Heart right ventricle (tissue), 16 donors: ENCODE results near the gene AFG1L. TPM values are rescaled to one million over a fixed set of nuclear protein-coding genes. Genes with fewer than 3 reads are reported as not detected.

Source experiments
- ATAC-seq, 8 donors: fragments of 200-7000 bp; cut with Tn5 transposase; one replicate each; pipeline ENCODE4 v1.9.1; 2020; ENCODE audit warnings: mild to moderate bottlenecking in 8 of 8, moderate library complexity in 8 of 8, moderate number of reproducible peaks in 1 of 8
- DNase-seq, 2 donors: peaks; one replicate each; pipeline ENCODE4 v3.0.0-alpha.2; 2020
- H3K27ac ChIP-seq, 10 donors: fragments of 200-600 bp; sonication (generic) in 2 of 10; one replicate each; pipeline versions ENCODE4 v1.5.0 to v1.8.0; 2020 to 2022; ENCODE audit warnings: mild to moderate bottlenecking in 3 of 10
- H3K27me3 ChIP-seq, 7 donors: fragments of 200-600 bp; one replicate each; pipeline ENCODE4 v1.8.0; 2021 to 2022; ENCODE audit warnings: mild to moderate bottlenecking in 2 of 7
- H3K36me3 ChIP-seq, 9 donors: fragments of 200-600 bp; sonication (generic) in 1 of 9; one replicate each; pipeline versions ENCODE4 v1.5.0 to v1.8.0; 2020 to 2022; ENCODE audit warnings: mild to moderate bottlenecking in 2 of 9
- H3K4me1 ChIP-seq, 9 donors: fragments of 200-600 bp; sonication (generic) in 1 of 9; one replicate each; pipeline versions ENCODE4 v1.5.0 to v1.8.0; 2020 to 2022; ENCODE audit warnings: mild to moderate bottlenecking in 4 of 9
- H3K4me3 ChIP-seq, 10 donors: fragments of 200-600 bp; sonication (generic) in 2 of 10; one replicate each; pipeline versions ENCODE4 v1.5.0 to v1.8.0; 2020 to 2022; ENCODE audit warnings: mild to moderate bottlenecking in 7 of 10, moderate library complexity in 2 of 10
- H3K9me3 ChIP-seq, 11 donors: fragments of 200-600 bp in 10 of 11; sonication (generic) in 2 of 11; one replicate each; pipeline versions ENCODE4 v1.5.0 to v1.8.0; 2013 to 2022; ENCODE audit warnings: mild to moderate bottlenecking in 2 of 11, control low read depth in 1 of 11, moderate library complexity in 1 of 11
- WGBS, 2 donors: extraction: QIAGEN DNeasy Blood & Tissue Kit; methylation state at CpG; one replicate each; pipeline ENCODE4 v1.1.7; 2013; ENCODE audit warnings: inconsistent platforms in 1 of 2; 5-methylcytosine and 5-hydroxymethylcytosine counted together
- intact Hi-C, 10 donors: fragments of 100-400 bp; cut with DNase I; formaldehyde crosslinking; loops; one replicate each; pipeline versions ENCODE4 v1.11.1 to v1.14.2; 2022
- polyA plus RNA-seq, 2 donors: library from polyadenylated mRNA; stranded (reverse); fragments of 200-250 nt; gene quantifications; one replicate each; pipeline ENCODE4 v1.2.3, GENCODE V29; 2013
- total RNA-seq, 10 donors: library from RNA; stranded (reverse); fragmentation: NEBNext Ultra II Directional in 3 of 10; extraction: Animal tissue kit (Norgen Biotek cat#: 25700) in 3 of 10; gene quantifications; one replicate each; pipeline versions ENCODE4 v1.2.1 to v1.2.4, GENCODE V29; 2021 to 2023
- TF ChIP-seq, protein P1 (sequence below), 9 donors: fragments of 200-600 bp; sonication (generic) in 2 of 9; IDR thresholded peaks; one replicate each; pipeline versions ENCODE4 v1.5.0 to v1.8.0; 2021 to 2022; ENCODE audit warnings: antibody characterized with exemption in 9 of 9, mild to moderate bottlenecking in 5 of 9, moderate library complexity in 1 of 9
- donor health status: Arrhythmogenic right ventricular cardiomyopathy.
- donor health status: ischemic (EF 13 %, LVEDD 7.1; RV severe dilation, severe dysfunction).
- donor health status: healthy with polysubstance abuse.
- donor health status: DM: no; HTN: yes; CAD: no.
- donor health status: DM: no; HTN: no; CAD: no.
- donor health status: ischemic (EF 25% LVEDD 6.9; RV normal size, moderate dysfunction).
- donor health status: ischemic (EF 25% LVEDD 5.7; RV mildly dilated, moderate dysfunction).
- donor health status: healthy.
- donor health status: DM: yes; HTN: yes; CAD: no.
- donor health status: Ischemic cardiomyopathy.
- donor health status: ischemic (EF 35%, LVEDD 5.7; RV mildly dilated, moderate dysfunction).
- donor health status: nonischemic (EF 11% LVEDD 7.7; RV severe dilation, severe dysfunction).
- donor health status: DM: yes; HTN: yes; CAD: no.
- donor health status: PGD.
- donor health status: ischemic (EF 29% LVEDD 5.4; RV normal size, mild dysfunction).
- donor health status: nonischemic (EF 23%, LVEDD 6.1; RV moderate dilation, normal function).

AFG1L gene
- total and polyA plus RNA-seq, 12 donors, result 1.9 to 18.8 (median 12.8) TPM

DNA sequence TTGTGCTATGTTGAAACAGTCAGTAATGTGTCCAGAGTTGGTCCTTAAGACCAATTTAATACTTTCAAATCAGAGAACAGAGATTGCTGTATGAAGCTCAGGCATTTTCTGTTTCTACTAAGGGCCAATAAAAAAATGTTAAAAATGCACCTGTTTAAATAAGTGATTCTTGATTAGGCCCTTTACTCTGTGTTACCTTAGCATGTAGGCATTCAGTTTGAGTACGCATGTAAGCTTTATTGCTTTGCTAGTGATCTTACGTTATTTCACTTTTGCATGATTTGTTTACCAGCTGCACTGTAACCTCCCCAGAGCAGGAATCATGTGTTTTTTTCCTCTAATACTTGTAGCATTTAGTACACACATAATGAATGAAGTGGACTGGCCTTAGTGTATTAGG, 61.0 kb downstream of the AFG1L start:
- TF ChIP-seq, protein P1, sequence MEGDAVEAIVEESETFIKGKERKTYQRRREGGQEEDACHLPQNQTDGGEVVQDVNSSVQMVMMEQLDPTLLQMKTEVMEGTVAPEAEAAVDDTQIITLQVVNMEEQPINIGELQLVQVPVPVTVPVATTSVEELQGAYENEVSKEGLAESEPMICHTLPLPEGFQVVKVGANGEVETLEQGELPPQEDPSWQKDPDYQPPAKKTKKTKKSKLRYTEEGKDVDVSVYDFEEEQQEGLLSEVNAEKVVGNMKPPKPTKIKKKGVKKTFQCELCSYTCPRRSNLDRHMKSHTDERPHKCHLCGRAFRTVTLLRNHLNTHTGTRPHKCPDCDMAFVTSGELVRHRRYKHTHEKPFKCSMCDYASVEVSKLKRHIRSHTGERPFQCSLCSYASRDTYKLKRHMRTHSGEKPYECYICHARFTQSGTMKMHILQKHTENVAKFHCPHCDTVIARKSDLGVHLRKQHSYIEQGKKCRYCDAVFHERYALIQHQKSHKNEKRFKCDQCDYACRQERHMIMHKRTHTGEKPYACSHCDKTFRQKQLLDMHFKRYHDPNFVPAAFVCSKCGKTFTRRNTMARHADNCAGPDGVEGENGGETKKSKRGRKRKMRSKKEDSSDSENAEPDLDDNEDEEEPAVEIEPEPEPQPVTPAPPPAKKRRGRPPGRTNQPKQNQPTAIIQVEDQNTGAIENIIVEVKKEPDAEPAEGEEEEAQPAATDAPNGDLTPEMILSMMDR (IDR thresholded peaks at IDR 0.05), result no peak
- intact Hi-C loops, result no loop called here
- H3K4me3 ChIP-seq, result no peak overlapping the region
- H3K36me3 ChIP-seq, result peaks cover 0 to 26% (median 5%) of the 10 kb centered on the region in 9 donors
- no peaks in the 10 kb centered on the region for H3K9me3 ChIP-seq
- WGBS, 2 donors, result 93 to 94% methylated on average over 2 of the region's 2 CpGs
- H3K27me3 ChIP-seq, result no peaks in the 10 kb centered on the region
- no peak for ATAC-seq
- no peaks in the 10 kb centered on the region for H3K4me1 ChIP-seq
- no peak overlapping the region for H3K27ac ChIP-seq
- DNase-seq, result no peak

DNA sequence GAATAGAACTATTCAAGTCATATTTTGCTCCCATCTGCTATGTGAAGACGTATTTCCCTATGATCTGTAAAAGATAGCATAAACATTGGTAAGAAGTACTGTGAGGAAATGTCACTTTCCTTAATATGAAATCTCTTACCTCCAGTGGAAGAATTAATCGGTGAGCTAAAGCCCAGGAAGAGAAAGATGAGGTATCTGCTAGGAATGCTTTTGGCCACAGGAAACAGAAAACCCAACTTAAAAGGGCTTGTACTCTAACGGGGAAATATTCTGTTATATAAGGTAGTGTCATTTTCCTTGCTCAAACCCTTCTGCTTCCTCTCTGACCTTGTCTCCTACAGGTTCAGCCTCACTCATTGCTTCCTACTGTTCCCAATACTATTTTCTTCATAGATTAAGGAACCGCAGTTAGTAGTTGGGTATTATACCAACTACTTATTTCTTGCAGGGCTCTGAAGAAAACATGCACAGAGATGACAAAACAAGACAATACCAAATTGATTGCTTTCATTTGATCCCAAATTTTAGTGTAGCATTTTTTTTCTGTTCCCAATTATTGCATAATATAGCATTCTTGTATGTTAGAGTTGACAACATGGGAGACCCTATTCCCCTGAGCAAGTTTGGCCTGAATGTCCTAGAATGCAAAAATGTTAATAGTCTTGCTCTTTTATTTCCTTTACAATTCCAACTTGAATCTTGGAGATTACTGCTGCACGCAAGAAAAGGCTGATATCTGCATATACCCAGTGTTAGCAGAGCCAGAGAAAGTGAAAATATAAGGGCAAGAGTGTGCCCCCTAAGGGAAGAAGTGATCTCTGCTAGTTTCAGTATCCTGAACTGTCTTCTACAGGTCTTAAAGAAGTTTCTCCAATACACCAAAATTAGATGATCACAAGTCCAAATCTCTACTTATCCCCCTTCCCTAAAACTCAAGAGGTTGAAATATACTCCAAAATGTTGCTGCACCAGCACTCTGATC, 65.3 kb downstream of the AFG1L start:
- Histone ChIP-seq H3K27ac (no peak overlapping the region), H3K9me3 (no peaks in the 10 kb centered on the region), H3K4me1 (peaks cover 0 to 8% (median 0%) of the 10 kb centered on the region in 9 donors), H3K4me3 (no peak overlapping the region), H3K36me3 (peaks cover 0 to 26% (median 5%) of the 10 kb centered on the region in 9 donors), H3K27me3 (no peaks in the 10 kb centered on the region)
- no peak for ATAC-seq
- TF ChIP-seq, protein P1 (IDR thresholded peaks at IDR 0.05), result peak in 1 of 9 donors; percentile 9
- DNase-seq, result no peak
- 83 to 86% methylated on average over 5 of the region's 5 CpGs for WGBS, 2 donors
- intact Hi-C loops, result loop anchor here in 1 of 10 donors (5.0 kb wide), 1 partner anchor 132 kb away; no protein-coding TSS in a partner anchor

DNA sequence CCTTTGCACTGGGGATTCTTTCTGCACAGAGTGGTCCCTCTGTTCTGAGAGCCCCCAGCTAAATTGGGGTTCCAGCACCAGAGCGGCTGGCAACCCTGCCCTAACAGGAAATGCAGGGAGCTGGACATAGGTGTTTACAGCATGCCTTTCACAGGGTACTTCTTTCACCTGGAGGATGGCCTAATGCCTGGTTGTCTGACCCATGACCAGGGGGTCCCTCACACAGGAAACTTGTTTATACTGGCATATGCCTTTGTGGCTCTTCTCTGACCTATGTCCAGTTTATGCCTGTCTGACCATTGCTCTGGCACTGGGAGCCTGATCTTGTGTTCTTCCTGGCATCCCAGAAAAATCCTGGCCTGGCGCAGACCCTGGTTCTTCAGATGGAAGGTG, 66.1 kb downstream of the AFG1L start:
- H3K9me3 ChIP-seq, result no peaks in the 10 kb centered on the region
- TF ChIP-seq, protein P1 (IDR thresholded peaks at IDR 0.05), result no peak
- WGBS, 2 donors, result 96 to 100% methylated on average over 2 of the region's 2 CpGs
- no peak overlapping the region for H3K4me3 ChIP-seq
- ATAC-seq, result no peak
- intact Hi-C loops, result loop anchor here in 1 of 10 donors (5.0 kb wide), 1 partner anchor 131 kb away; no protein-coding TSS in a partner anchor
- no peak overlapping the region for H3K27ac ChIP-seq
- H3K36me3 ChIP-seq, result peaks cover 0 to 26% (median 5%) of the 10 kb centered on the region in 9 donors
- DNase-seq, result no peak
- H3K4me1 ChIP-seq, result peaks cover 0 to 8% (median 0%) of the 10 kb centered on the region in 9 donors
- no peaks in the 10 kb centered on the region for H3K27me3 ChIP-seq

DNA sequence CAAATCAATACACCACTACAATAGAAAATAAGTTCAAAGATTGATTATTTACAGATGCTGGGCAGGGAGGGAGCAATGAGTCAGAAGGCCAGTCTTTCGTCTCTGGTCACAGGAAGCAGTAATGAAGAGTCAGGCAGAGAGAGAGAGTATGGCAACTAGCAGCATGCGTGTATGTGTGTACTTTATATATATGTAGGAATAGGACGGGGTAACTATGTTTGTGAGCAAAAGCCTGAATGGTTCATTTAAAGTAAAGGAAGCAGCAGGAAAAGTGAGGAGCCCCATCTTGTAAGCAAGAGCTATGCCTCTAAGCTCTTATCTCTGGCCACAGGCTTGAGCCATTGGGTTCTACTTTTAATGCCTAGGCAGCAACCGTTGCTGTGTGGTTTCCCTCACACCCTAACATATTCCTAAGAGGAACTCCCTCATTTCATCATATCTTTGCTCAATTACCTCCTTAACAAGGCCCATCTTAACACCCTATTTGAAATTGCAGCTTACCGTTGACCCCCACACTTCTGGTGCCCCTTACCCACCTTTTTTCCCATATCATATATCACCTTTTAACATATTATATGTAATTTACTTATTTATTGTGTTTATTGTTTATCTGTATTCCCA, 66.6 kb downstream of the AFG1L start:
- H3K27ac ChIP-seq, result no peak overlapping the region
- no peak for DNase-seq
- H3K4me3 ChIP-seq, result no peak overlapping the region
- intact Hi-C loops, result loop anchor here in 1 of 10 donors (5.0 kb wide), 1 partner anchor 131 kb away; no protein-coding TSS in a partner anchor
- H3K4me1 ChIP-seq, result peaks cover 0 to 8% (median 0%) of the 10 kb centered on the region in 9 donors
- 84 to 89% methylated on average over 5 of the region's 5 CpGs for WGBS, 2 donors
- no peak for ATAC-seq
- TF ChIP-seq, protein P1 (IDR thresholded peaks at IDR 0.05), result no peak
- no peaks in the 10 kb centered on the region for H3K27me3 ChIP-seq
- no peaks in the 10 kb centered on the region for H3K9me3 ChIP-seq
- peaks cover 0 to 26% (median 5%) of the 10 kb centered on the region in 9 donors for H3K36me3 ChIP-seq
